ENCODE results near the gene TIMP2. TPM values are rescaled to one million over a fixed set of nuclear protein-coding genes. Genes with fewer than 3 reads are reported as not detected.

TIMP2 gene
- total RNA-seq, 1 experiment from 2014 or later, result 24.8 TPM

DNA sequence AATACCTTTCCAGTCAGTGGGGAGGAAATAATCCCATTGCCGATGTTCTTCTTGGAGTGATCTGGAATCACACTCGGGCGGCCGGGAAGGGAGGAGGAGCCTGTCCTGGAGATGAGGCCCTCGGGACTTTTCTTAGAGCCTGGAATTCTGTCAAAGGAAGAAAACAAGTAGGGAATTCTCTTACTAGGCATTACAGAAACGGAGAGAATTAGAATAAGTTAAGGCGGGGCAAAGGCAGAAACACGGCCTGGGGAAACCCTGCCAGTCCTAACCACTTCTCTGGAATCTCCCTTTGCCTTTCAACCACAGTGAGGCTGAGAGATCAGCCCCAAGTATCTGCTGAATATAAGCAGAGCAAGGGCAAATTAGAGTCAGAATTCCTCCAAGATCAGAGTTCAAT is 112.3 kb downstream of the TIMP2 start:
- intact Hi-C loops (cut with micrococcal nuclease), result no loop called here
- no peaks in the 10 kb centered on the region for H3K9me3 Mint-ChIP-seq (ENCODE audit: unreplicated experiment)
- H3K4me1 Mint-ChIP-seq (ENCODE audit: insufficient read depth, unreplicated experiment), result no peaks in the 10 kb centered on the region
- H3K27ac Mint-ChIP-seq (ENCODE audit: low read depth, unreplicated experiment), result no peak overlapping the region
- no peak for TF ChIP-seq CTCF (IDR thresholded peaks at IDR 0.05; ENCODE audit: unreplicated experiment)
- BruUV-seq (replicated peaks), result no TSS peak
- H3K36me3 Mint-ChIP-seq (ENCODE audit: insufficient read depth, unreplicated experiment), result peaks cover 94% of the 10 kb centered on the region
- no peaks in the 10 kb centered on the region for H3K27me3 Mint-ChIP-seq (ENCODE audit: insufficient read depth, unreplicated experiment)
- ChIA-PET CTCF (no interaction called here), POLR2A (no interaction called here)
- H3K4me3 Mint-ChIP-seq (ENCODE audit: unreplicated experiment), result no peak overlapping the region
- no peak for DNase-seq (ENCODE audit: unreplicated experiment)

DNA sequence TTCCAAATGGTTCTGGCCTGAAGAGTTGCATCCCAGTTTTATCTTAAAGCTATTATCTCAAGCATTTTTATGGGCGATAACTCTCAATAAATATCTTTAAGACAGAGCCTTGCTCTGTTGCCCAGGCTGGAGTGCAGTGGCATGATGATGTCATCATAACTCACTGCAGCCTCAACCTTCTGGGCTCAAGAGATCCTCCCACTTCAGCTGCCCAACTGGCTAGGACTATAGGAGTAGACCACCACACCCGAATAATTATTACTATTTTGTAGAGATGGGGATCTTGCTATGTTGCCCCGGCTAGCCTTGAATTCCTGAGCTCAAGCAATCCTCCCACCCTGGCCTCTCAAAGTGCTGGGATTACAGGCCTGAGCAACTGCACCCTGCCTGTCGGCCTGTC is 117.0 kb downstream of the TIMP2 start:
- DNase-seq (ENCODE audit: unreplicated experiment), result no peak
- H3K36me3 Mint-ChIP-seq (ENCODE audit: insufficient read depth, unreplicated experiment), result peaks cover 90% of the 10 kb centered on the region
- no peaks in the 10 kb centered on the region for H3K9me3 Mint-ChIP-seq (ENCODE audit: unreplicated experiment)
- no TSS peak for BruUV-seq (replicated peaks)
- intact Hi-C loops (cut with micrococcal nuclease), result no loop called here
- CTCF ChIA-PET, result no interaction called here
- POLR2A ChIA-PET, result interaction anchor here (1.3 kb wide), 1 partner anchor 72 kb away, joined by 3 read pairs; no protein-coding TSS in a partner anchor
- no peak for TF ChIP-seq CTCF (IDR thresholded peaks at IDR 0.05; ENCODE audit: unreplicated experiment)
- no peaks in the 10 kb centered on the region for H3K4me1 Mint-ChIP-seq (ENCODE audit: insufficient read depth, unreplicated experiment)
- no peak overlapping the region for H3K4me3 Mint-ChIP-seq (ENCODE audit: unreplicated experiment)
- no peak overlapping the region for H3K27ac Mint-ChIP-seq (ENCODE audit: low read depth, unreplicated experiment)
- H3K27me3 Mint-ChIP-seq (ENCODE audit: insufficient read depth, unreplicated experiment), result no peaks in the 10 kb centered on the region

GRCh38 chr17:78806451-78806850 is 118.7 kb downstream of the TIMP2 start:
- Mint-ChIP-seq H3K4me1 (ENCODE audit: insufficient read depth, unreplicated experiment) (no peaks in the 10 kb centered on the region), H3K4me3 (ENCODE audit: unreplicated experiment) (no peak overlapping the region), H3K9me3 (ENCODE audit: unreplicated experiment) (no peaks in the 10 kb centered on the region), H3K27me3 (ENCODE audit: insufficient read depth, unreplicated experiment) (no peaks in the 10 kb centered on the region), H3K36me3 (ENCODE audit: insufficient read depth, unreplicated experiment) (peaks cover 90% of the 10 kb centered on the region), H3K27ac (ENCODE audit: low read depth, unreplicated experiment) (no peak overlapping the region)
- DNase-seq (ENCODE audit: unreplicated experiment), result no peak
- intact Hi-C loops (cut with micrococcal nuclease), result no loop called here
- TF ChIP-seq CTCF (IDR thresholded peaks at IDR 0.05; ENCODE audit: unreplicated experiment), result no peak
- ChIA-PET CTCF (interaction anchor here (0.8 to 1.3 kb wide), 2 partner anchors 8 to 97 kb away, joined by 5 to 6 read pairs; no protein-coding TSS in a partner anchor), POLR2A (no interaction called here)
- no TSS peak for BruUV-seq (replicated peaks)

DNA sequence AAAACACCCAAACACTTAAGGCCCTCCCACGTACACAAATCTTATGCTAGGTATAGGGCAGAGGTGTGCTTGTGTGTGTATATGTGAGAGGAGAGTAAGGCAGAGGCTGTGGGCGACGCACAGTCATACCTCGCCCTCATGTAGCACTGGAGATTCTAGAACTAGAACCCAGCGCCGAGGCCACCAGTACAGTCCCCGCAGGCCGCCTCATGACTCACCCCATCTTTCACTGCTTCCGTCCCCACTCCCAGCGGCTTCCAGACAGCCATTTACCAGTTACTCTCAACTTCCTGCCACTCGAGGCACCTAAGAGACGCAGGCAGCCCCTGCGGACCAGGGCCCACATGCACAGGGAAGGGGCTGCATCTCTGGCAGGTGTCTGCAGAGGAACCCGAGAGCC is 119.9 kb downstream of the TIMP2 start:
- POLR2A ChIA-PET, result interaction anchor here (0.7 to 1.5 kb wide), 2 partner anchors 15 to 21 kb away, joined by 3 to 5 read pairs; no protein-coding TSS in a partner anchor
- H3K27ac Mint-ChIP-seq (ENCODE audit: low read depth, unreplicated experiment), result no peak overlapping the region
- H3K36me3 Mint-ChIP-seq (ENCODE audit: insufficient read depth, unreplicated experiment), result peaks cover 83% of the 10 kb centered on the region
- H3K9me3 Mint-ChIP-seq (ENCODE audit: unreplicated experiment), result no peaks in the 10 kb centered on the region
- DNase-seq (ENCODE audit: unreplicated experiment), result no peak
- BruUV-seq (replicated peaks), result no TSS peak
- intact Hi-C loops (cut with micrococcal nuclease), result no loop called here
- H3K4me3 Mint-ChIP-seq (ENCODE audit: unreplicated experiment), result no peak overlapping the region
- no peak for TF ChIP-seq CTCF (IDR thresholded peaks at IDR 0.05; ENCODE audit: unreplicated experiment)
- CTCF ChIA-PET, result no interaction called here
- H3K27me3 Mint-ChIP-seq (ENCODE audit: insufficient read depth, unreplicated experiment), result no peaks in the 10 kb centered on the region
- no peaks in the 10 kb centered on the region for H3K4me1 Mint-ChIP-seq (ENCODE audit: insufficient read depth, unreplicated experiment)

All from MCF 10A (cell line).